Neural cell (in vitro differentiated cells): ENCODE measurements around the gene ARHGEF17.

ENCODE experiments used
- CTCF ChIP-seq: fragments of 450-650 bp; IDR thresholded peaks from 2 replicates; pipeline ENCODE4 v1.5.1; 2014; ENCODE audit warnings: antibody characterized with exemption, mild to moderate bottlenecking, moderate library complexity; ENCODE audit not compliant: poor library complexity, severe bottlenecking
- EZH2 ChIP-seq: fragments of 200-600, 300-800 bp; shearing (Covaris generic), sonication (generic); IDR thresholded peaks from 2 replicates; pipeline ENCODE4 v1.6.1; 2014; ENCODE audit warnings: antibody characterized with exemption, low read length, borderline replicate concordance, mild to moderate bottlenecking; ENCODE audit not compliant: insufficient read depth, poor library complexity, severe bottlenecking

- no peak for TF ChIP-seq CTCF
- no peak for TF ChIP-seq EZH2
These were observed 25.7 kb downstream of the ARHGEF17 start for GRCh38 chr11:73333640-73334383.
